ENCODE data around the gene MAGEE2. TPM values are rescaled to one million over a fixed set of nuclear protein-coding genes. Genes with fewer than 3 reads are reported as not detected.

Gene MAGEE2
- total and polyA plus RNA-seq, 2 of the 8 experiments (the other 6 are each of a cell fraction or from before 2014, with no cell fraction given) = not detected

- Histone ChIP-seq H3K4ac (replicated peaks; ENCODE audit: insufficient read length, low read depth, low read length) (no peak overlapping the region), H4K20me1 (replicated peaks in 1 of 2; ENCODE audit: control insufficient read depth in 1 of 2, insufficient read depth in 2 of 2, low read length in 2 of 2) (no peaks in the 10 kb centered on the region), H2BK5ac (ENCODE audit: low read depth, low read length) (no peak overlapping the region), H3K79me2 (ENCODE audit: control insufficient read depth in 1 of 2, insufficient read depth in 2 of 2, low read length in 2 of 2) (no peaks in the 10 kb centered on the region), H3K27me3 (replicated peaks in 1 of 4; ENCODE audit: control insufficient read depth in 3 of 4, extremely low read depth in 1 of 4, insufficient read depth in 3 of 4, low read length in 3 of 4) (no peaks in the 10 kb centered on the region), H3K23me2 (ENCODE audit: low read depth, low read length) (no peaks in the 10 kb centered on the region), H3K36me3 (ENCODE audit: control insufficient read depth in 2 of 4, insufficient read depth in 4 of 4, low read length in 3 of 4) (no peaks in the 10 kb centered on the region), H3K79me1 (ENCODE audit: low read depth, low read length) (no peaks in the 10 kb centered on the region), H3K9ac (replicated peaks in 1 of 4; ENCODE audit: extremely low read depth in 1 of 4, low read depth in 3 of 4, low read length in 3 of 4) (no peak overlapping the region), H3K23ac (ENCODE audit: insufficient read length) (no peak overlapping the region), H3K9me3 (ENCODE audit: insufficient read depth in 2 of 2, low read depth in 1 of 2, low read length in 1 of 2) (no peaks in the 10 kb centered on the region), H3K56ac (replicated peaks; ENCODE audit: insufficient read length, low read depth, low read length) (no peak overlapping the region), H3K4me1 (replicated peaks in 1 of 4; ENCODE audit: control insufficient read depth in 3 of 4, insufficient read depth in 4 of 4, low read length in 3 of 4) (no peaks in the 10 kb centered on the region), H2AK5ac (ENCODE audit: low read depth, low read length) (no peak overlapping the region), H3K14ac (ENCODE audit: insufficient read length) (no peak overlapping the region), H2BK120ac (replicated peaks; ENCODE audit: low read depth, low read length) (no peak overlapping the region), H2AFZ (ENCODE audit: low read length) (no peak overlapping the region), H3K4me3 (ENCODE audit: extremely low read depth in 1 of 4, insufficient read depth in 2 of 4, low read depth in 3 of 4, low read length in 4 of 4) (no peak overlapping the region), H4K8ac (ENCODE audit: extremely low read depth, insufficient read depth, low read length) (no peak overlapping the region), H4K91ac (replicated peaks; ENCODE audit: insufficient read length, low read length) (no peak overlapping the region), H4K5ac (ENCODE audit: insufficient read length, low read depth, low read length) (no peak overlapping the region), H3K27ac (ENCODE audit: low read depth, low read length) (no peak overlapping the region), H2BK20ac (ENCODE audit: low read length) (no peak overlapping the region), H2BK12ac (ENCODE audit: low read depth, low read length) (no peak overlapping the region), H3K18ac (ENCODE audit: extremely low read depth, low read length) (no peak overlapping the region), H2BK15ac (ENCODE audit: low read length) (no peak overlapping the region), H3K4me2 (ENCODE audit: insufficient read depth in 1 of 2, low read depth in 2 of 2, low read length in 2 of 2) (no peak overlapping the region)
- DNase-seq (ENCODE audit: low read depth in 1 of 2, low spot score in 2 of 2) (no peak), FAIRE-seq (no peak)
- CTCF ChIA-PET (ENCODE audit: partially characterized antibody) = no interaction called here
- TF ChIP-seq POU5F1 (IDR thresholded peaks at IDR 0.05; ENCODE audit: low read depth, low read length) (no peak), SP2 (IDR thresholded peaks at IDR 0.05; ENCODE audit: low read length) (no peak), ATF2 (IDR thresholded peaks at IDR 0.05; ENCODE audit: low read length) (no peak), YY1 (IDR thresholded peaks at IDR 0.05; ENCODE audit: low read depth, low read length) (no peak), TAF7 (optimal IDR thresholded peaks at IDR 0.05; ENCODE audit: borderline replicate concordance, low read depth, low read length) (no peak), EZH2 (IDR thresholded peaks at IDR 0.05; ENCODE audit: low read depth, low read length, severe bottlenecking) (no peak), SUZ12 (IDR thresholded peaks at IDR 0.05; ENCODE audit: low read length) (no peak), TCF12 (IDR thresholded peaks at IDR 0.05; ENCODE audit: low read depth, low read length) (no peak)
- TF ChIP-seq, protein P1, sequence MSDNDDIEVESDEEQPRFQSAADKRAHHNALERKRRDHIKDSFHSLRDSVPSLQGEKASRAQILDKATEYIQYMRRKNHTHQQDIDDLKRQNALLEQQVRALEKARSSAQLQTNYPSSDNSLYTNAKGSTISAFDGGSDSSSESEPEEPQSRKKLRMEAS (IDR thresholded peaks at IDR 0.05) = no peak
- WGBS, 2 experiments (ENCODE audit: extremely low coverage in 1 of 2, insufficient coverage in 1 of 2, insufficient read length in 1 of 2, insufficient replicate concordance in 2 of 2, low coverage in 1 of 2, low lambda C conversion rate in 2 of 2, missing lambda C conversion rate in 1 of 2) = 93% methylated on average over 10 of the region's 15 CpGs; no CpG with 5 or more reads in 1 of the 2 experiments
- POLR2A ChIA-PET (ENCODE audit: partially characterized antibody) = no interaction called here
These were observed 3.4 kb downstream of the MAGEE2 start for GRCh38 chrX:75781611-75782010.
